Kidney epithelial cell (primary cell): ENCODE data around the gene ZBTB8A. TPM values are rescaled to one million over a fixed set of nuclear protein-coding genes. Genes with fewer than 3 reads are reported as not detected.
"Not testable (repeated sequence)": the region's sequence is repeated elsewhere in the genome, so short reads cannot be mapped to it uniquely, and the experiment has no call there.

Experiments used
- DNase-seq: peaks from one replicate; pipeline ENCODE4 v3.0.0-alpha.2; 2010; ENCODE audit warnings: low read depth
- H3K27me3 ChIP-seq: 2 replicates; pipeline ENCODE4 v1.6.0; 2011; ENCODE audit warnings: low read length; ENCODE audit not compliant: control insufficient read depth, insufficient read depth
- H3K36me3 ChIP-seq: 2 replicates; pipeline ENCODE4 v1.5.1; 2011; ENCODE audit warnings: low read length; ENCODE audit not compliant: control insufficient read depth, insufficient read depth
- H3K4me3 ChIP-seq: 2 replicates; pipeline ENCODE4 v1.5.1; 2011; ENCODE audit warnings: low read depth, mild to moderate bottlenecking, control low read depth, low read length
- total RNA-seq: library from RNA; depleted of rRNA; stranded (reverse); fragments of >200 nt; gene quantifications from 2 replicates; pipeline ENCODE4 v1.2.3, GENCODE V29; 2015
- TF ChIP-seq, protein P1 (sequence below): IDR thresholded peaks from 2 replicates; pipeline ENCODE4 v1.5.1; 2011; ENCODE audit warnings: mild to moderate bottlenecking, moderate library complexity, low read length, control low read depth, inconsistent platforms; ENCODE audit not compliant: insufficient read depth, poor library complexity, severe bottlenecking

The ZBTB8A gene
- total RNA-seq, 1 donor from 2014 or later, result 7.5 TPM

DNA sequence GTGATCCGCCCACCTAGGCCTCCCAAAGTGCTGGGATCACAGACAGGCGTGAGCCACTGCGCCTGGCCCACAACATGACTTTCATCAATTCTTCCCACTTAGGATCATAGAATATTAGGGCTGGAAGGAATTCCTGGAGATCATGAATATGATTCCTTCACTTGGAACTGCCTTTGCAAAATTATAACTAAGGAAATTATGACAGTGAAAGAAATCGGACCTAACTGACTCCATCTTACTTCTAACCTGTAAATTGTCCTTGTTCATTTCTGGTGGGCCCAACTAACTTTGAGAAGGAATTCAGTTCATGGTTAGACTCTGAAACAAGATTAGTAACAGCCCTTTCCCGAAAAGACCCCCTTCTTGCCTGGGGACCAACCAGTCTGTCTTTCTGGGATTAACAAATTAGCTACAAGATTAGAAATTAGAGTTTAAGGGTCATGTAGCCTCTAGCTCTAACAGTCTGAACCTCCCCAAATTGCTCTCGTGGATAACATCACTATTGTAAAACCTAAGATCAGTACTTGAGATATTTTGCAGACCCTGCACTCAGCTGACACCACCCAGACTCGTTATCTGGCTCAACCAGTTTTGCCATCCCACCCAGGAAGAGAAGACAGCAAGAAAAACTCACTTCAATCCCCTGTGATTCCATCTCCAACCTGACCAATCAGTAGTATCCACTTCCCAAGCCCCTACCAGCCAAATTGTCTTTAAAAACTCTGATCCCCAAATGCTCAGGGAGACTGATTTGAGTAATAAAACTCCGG lies 96.5 kb downstream of the ZBTB8A start:
- TF ChIP-seq, protein P1, sequence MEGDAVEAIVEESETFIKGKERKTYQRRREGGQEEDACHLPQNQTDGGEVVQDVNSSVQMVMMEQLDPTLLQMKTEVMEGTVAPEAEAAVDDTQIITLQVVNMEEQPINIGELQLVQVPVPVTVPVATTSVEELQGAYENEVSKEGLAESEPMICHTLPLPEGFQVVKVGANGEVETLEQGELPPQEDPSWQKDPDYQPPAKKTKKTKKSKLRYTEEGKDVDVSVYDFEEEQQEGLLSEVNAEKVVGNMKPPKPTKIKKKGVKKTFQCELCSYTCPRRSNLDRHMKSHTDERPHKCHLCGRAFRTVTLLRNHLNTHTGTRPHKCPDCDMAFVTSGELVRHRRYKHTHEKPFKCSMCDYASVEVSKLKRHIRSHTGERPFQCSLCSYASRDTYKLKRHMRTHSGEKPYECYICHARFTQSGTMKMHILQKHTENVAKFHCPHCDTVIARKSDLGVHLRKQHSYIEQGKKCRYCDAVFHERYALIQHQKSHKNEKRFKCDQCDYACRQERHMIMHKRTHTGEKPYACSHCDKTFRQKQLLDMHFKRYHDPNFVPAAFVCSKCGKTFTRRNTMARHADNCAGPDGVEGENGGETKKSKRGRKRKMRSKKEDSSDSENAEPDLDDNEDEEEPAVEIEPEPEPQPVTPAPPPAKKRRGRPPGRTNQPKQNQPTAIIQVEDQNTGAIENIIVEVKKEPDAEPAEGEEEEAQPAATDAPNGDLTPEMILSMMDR, result no peak
- no peak overlapping the region for H3K4me3 ChIP-seq
- no peak for DNase-seq
- no peaks in the 10 kb centered on the region for H3K36me3 ChIP-seq
- H3K27me3 ChIP-seq, result no peaks in the 10 kb centered on the region

DNA sequence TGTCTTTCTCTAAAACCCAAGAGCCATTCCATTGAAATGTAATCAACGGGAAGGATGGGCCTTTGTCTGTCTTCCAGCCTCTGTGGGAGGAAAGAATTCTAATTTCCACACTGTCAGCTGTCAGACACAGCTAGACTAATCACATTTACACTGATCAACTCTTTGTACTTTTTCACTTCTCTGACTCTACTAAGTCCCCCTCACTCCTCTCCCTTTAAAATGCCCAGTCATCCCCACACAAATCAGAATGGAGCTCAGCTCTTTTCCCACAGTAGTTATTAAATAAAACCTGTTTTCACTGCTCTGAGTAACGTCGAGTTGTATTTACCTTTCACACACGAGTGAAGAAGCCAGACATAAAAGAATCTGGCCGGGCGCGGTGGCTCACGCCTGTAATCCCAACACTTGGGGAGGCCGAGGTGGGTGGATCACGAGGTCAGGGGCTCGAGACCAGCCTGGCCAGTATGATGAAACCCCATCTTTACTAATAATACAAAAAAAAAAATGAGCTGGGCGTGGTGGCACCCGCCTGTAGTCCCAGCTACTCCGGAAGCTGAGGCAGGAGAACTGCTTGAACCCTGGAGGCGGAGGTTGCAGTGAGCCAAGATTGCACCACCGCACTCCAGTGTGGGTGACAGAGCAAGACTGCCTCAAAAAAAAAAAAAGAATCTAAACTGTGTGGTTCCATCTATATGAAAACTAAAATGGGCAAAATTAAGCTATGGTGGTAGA lies 97.9 kb downstream of the ZBTB8A start:
- no peaks in the 10 kb centered on the region for H3K36me3 ChIP-seq
- no peak overlapping the region for H3K4me3 ChIP-seq
- no peaks in the 10 kb centered on the region for H3K27me3 ChIP-seq
- TF ChIP-seq, protein P1, result no peak
- no peak for DNase-seq

DNA sequence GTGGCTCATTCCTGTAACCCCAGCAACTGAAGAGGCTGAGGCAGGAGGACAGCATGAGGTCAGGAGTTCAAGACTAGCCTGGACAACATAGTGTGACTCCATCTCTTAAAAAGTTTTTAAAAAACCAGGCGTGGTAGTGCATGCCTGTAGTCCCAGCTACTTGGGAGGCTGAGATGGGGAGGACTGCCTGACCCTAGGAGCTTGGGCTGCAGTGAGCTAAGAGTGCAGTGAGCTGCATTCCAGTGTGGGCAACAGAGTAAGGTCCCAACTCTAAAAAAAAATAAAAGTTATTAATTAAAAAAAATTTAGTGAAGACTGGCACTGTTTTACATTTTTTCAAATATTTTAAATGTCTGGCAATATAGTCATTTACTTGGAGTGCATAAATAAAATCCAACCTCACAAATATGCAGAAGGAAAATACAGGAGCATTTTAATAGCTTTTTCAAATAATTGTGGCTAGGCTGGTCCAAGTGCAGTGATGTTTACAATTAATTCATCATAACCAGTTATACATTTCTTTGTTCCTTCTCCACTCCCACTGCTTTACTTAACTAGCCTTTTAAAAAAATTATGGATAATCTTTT lies 100.4 kb downstream of the ZBTB8A start:
- TF ChIP-seq, protein P1, result no peak
- Histone ChIP-seq H3K36me3 (no peaks in the 10 kb centered on the region), H3K27me3 (no peaks in the 10 kb centered on the region), H3K4me3 (no peak overlapping the region)
- DNase-seq, result no peak

DNA sequence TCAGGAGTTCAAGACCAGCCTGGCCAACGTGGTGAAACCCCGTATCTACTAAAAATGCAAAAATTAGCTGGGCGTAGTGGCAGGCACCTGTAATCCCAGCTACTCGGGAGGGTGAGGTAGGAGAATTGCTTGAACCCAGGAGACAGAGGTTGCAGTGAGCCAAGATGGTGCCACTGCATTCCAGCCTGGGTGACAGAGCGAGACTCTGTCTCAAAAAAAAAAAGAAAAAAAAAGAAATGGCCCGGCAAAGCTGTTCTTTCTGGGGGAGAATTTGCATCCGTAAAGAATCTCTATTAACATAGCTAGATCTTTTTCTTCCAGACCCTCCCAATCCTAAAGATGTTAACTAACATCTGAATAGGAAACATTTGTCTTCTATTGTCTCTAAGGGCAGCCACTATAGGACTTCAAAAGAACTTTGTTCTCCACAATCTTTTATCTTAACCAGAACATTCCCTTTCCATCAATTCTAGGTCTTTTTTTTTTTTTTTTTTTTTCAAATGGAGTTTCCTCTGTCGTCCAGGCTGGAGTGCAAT lies 103.1 kb downstream of the ZBTB8A start:
- H3K27me3 ChIP-seq, DNase-seq, H3K4me3 ChIP-seq, H3K36me3 ChIP-seq: not testable (repeated sequence)

DNA sequence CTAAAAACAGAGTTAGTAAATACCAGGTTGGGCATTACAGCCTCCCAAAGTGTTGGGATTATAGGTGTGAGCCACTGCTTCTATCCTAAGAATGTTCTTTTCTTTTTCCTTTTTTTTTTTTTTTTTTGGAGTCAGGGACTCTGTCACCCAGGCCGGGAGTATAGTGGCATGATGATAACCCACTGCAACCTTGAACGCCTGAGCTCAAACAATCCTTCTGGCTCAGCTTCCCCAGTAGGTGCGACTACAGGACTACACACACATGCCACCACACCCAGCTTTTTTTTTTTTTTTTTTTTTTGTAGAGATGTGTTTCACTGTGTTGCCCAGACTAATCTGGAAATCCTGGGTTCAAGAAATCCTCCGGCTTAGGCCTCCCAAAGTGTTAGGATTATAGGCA lies 105.2 kb downstream of the ZBTB8A start:
- no peak for DNase-seq
- no peaks in the 10 kb centered on the region for H3K36me3 ChIP-seq
- TF ChIP-seq, protein P1, result no peak
- no peaks in the 10 kb centered on the region for H3K27me3 ChIP-seq
- no peak overlapping the region for H3K4me3 ChIP-seq

DNA sequence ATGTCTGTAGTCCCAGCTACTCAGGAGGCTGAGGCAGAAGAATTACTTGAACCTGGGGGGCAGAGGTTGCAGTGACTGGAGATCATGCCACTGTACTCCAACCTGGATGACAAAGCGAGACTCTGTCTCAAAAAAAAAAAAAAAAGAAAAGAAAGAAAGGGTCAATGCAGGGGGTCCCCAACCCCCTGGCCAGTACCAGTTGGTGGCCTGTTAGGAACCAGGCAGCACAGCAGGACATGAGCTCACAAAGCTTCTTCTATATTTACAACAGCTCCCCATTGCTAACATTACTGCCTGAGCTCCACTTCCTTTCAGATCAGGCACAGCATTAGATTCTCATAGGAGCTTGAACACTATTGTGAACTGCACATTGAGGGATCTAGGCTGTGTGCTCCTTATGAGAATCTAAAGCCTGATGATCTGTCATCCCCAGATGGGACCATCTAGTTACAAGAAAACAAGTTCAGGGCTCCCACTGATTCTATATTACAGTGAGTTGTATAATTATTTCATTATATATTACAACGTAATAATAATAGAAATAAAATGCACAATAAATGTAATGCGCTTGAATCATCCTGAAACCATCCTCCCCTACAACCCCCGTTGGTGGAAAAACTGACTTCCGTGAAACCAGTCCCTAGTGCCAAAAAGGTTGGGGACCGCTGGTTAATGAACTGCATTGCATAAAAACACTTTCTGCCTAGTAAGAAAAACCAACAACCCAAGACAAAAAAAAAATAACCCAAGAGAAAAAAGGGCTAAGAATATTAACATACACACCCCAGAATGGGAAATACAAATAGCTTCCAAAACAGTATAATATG lies 108.3 kb downstream of the ZBTB8A start:
- Histone ChIP-seq H3K27me3 (no peaks in the 10 kb centered on the region), H3K4me3 (no peak overlapping the region), H3K36me3 (no peaks in the 10 kb centered on the region)
- TF ChIP-seq, protein P1, result no peak
- no peak for DNase-seq
